Gastrocnemius medialis (tissue), 4 donors: Measurements from ENCODE around the gene IFNAR2. TPM values are rescaled to one million over a fixed set of nuclear protein-coding genes. Genes with fewer than 3 reads are reported as not detected.
A peak's percentile ranks its signal among the peaks of the same experiment; 100 is the strongest.

ENCODE experiments used
- ATAC-seq, 2 donors: fragments of 150-250 bp; one replicate each; pipeline ENCODE4 v1.9.1; 2016
- DNase-seq, 2 donors: peaks; one replicate each; pipeline ENCODE4 v3.0.0-alpha.2; 2019
- H3K27ac ChIP-seq, 4 donors: fragments of 200-600 bp; sonication (generic); 1 replicate in 1 of 4; 2 replicates in 3 of 4; pipeline ENCODE4 v1.5.1; 2016 to 2018; ENCODE audit warnings: mild to moderate bottlenecking in 2 of 4, moderate library complexity in 1 of 4
- H3K27me3 ChIP-seq, 3 donors: fragments of 200-600 bp; sonication (generic) in 2 of 3; 1 replicate in 1 of 3; 2 replicates in 2 of 3; pipeline versions ENCODE4 v1.5.1 to v1.6.0; 2016 to 2019; ENCODE audit warnings: mild to moderate bottlenecking in 1 of 3, moderate library complexity in 1 of 3
- H3K36me3 ChIP-seq, 2 donors: fragments of 200-600 bp; sonication (generic) in 1 of 2; one replicate each; pipeline ENCODE4 v1.5.1; 2017 to 2018
- H3K4me1 ChIP-seq, 2 donors: fragments of 200-600 bp; sonication (generic) in 1 of 2; one replicate each; pipeline ENCODE4 v1.5.1; 2016 to 2017; ENCODE audit warnings: mild to moderate bottlenecking in 2 of 2
- H3K4me3 ChIP-seq, 4 donors: fragments of 200-600 bp; sonication (generic) in 3 of 4; 1 replicate in 1 of 4; 2 replicates in 3 of 4; pipeline ENCODE4 v1.5.1; 2016 to 2019; ENCODE audit warnings: mild to moderate bottlenecking in 2 of 4
- H3K9me3 ChIP-seq, 3 donors: fragments of 200-600 bp; sonication (generic) in 2 of 3; 1 replicate in 1 of 3; 2 replicates in 2 of 3; pipeline ENCODE4 v1.5.1; 2016 to 2019
- POLR2A ChIP-seq, 2 donors: fragments of 450-650 bp; IDR thresholded peaks; one replicate each; pipeline ENCODE4 v1.6.1; 2017; ENCODE audit warnings: antibody characterized with exemption in 2 of 2, mild to moderate bottlenecking in 2 of 2, moderate library complexity in 2 of 2
- in situ Hi-C, 4 donors: fragments of 200-750 bp; cut with MboI; loops; one replicate each; pipeline versions ENCODE4 v1.15.0 to v1.8.0; 2017; ENCODE audit warnings: low sequenced_read_pairs in 4 of 4
- intact Hi-C: fragments of 100-400 bp; cut with DNase I; formaldehyde crosslinking; loops from one replicate; pipeline ENCODE4 v1.15.1; 2023; ENCODE audit warnings: low total_unique reads
- total RNA-seq, 4 donors: library from RNA; depleted of rRNA; stranded (reverse); fragments of >200 nt; gene quantifications; one replicate each; pipeline versions ENCODE4 v1.1.0 to v1.2.3, GENCODE V29; 2016
- TF ChIP-seq, protein P1 (sequence below), 5 experiments: fragments of 450-650 bp in 3 of 5; fragments of 200-600 bp in 2 of 5; sonication (generic) in 2 of 5; IDR thresholded peaks in 4 of 5; conservative IDR thresholded peaks in 1 of 5; 1 replicate in 4 of 5; 2 replicates in 1 of 5; pipeline ENCODE4 v1.5.1; 2016 to 2019; ENCODE audit warnings: antibody characterized with exemption in 5 of 5, mild to moderate bottlenecking in 3 of 5, moderate library complexity in 3 of 5

The IFNAR2 gene
- total RNA-seq, 4 donors from 2014 or later: 3.4 to 8.0 (median 4.7) TPM

- TF ChIP-seq, protein P1, sequence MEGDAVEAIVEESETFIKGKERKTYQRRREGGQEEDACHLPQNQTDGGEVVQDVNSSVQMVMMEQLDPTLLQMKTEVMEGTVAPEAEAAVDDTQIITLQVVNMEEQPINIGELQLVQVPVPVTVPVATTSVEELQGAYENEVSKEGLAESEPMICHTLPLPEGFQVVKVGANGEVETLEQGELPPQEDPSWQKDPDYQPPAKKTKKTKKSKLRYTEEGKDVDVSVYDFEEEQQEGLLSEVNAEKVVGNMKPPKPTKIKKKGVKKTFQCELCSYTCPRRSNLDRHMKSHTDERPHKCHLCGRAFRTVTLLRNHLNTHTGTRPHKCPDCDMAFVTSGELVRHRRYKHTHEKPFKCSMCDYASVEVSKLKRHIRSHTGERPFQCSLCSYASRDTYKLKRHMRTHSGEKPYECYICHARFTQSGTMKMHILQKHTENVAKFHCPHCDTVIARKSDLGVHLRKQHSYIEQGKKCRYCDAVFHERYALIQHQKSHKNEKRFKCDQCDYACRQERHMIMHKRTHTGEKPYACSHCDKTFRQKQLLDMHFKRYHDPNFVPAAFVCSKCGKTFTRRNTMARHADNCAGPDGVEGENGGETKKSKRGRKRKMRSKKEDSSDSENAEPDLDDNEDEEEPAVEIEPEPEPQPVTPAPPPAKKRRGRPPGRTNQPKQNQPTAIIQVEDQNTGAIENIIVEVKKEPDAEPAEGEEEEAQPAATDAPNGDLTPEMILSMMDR (IDR thresholded peaks at IDR 0.05 in 4 of 5, conservative IDR thresholded peaks at IDR 0.05 in 1 of 5): no peak
- no peak for TF ChIP-seq POLR2A (IDR thresholded peaks at IDR 0.05)
- intact Hi-C loops (no loop called here), in situ Hi-C loops (no loop called here)
- DNase-seq (no peak), ATAC-seq (no peak)
- H3K27me3 ChIP-seq: no peaks in the 10 kb centered on the region
- no peak overlapping the region for H3K4me3 ChIP-seq
- H3K27ac ChIP-seq: no peak overlapping the region
- H3K9me3 ChIP-seq: no peaks in the 10 kb centered on the region
- peaks cover 0 to 14% of the 10 kb centered on the region in 2 donors for H3K36me3 ChIP-seq
- peaks cover 17 to 28% of the 10 kb centered on the region in 2 donors for H3K4me1 ChIP-seq
Measured at GRCh38 chr21:33262921-33263320, 33.2 kb downstream of the IFNAR2 start.

- Histone ChIP-seq H3K27me3 (no peaks in the 10 kb centered on the region), H3K36me3 (peaks cover 0 to 4% of the 10 kb centered on the region in 2 donors), H3K27ac (peak overlapping the region; percentile 46 to 84 (median 82)), H3K4me3 (peak overlapping the region in 1 of 4 donors; percentile 0), H3K4me1 (peaks cover 17 to 28% of the 10 kb centered on the region in 2 donors), H3K9me3 (no peaks in the 10 kb centered on the region)
- no peak for TF ChIP-seq POLR2A (IDR thresholded peaks at IDR 0.05)
- TF ChIP-seq, protein P1 (IDR thresholded peaks at IDR 0.05 in 4 of 5, conservative IDR thresholded peaks at IDR 0.05 in 1 of 5): no peak
- no peak for DNase-seq
- intact Hi-C loops: no loop called here
- ATAC-seq: no peak
- in situ Hi-C loops: no loop called here
Measured at GRCh38 chr21:33264561-33264960, 34.8 kb downstream of the IFNAR2 start.

DNA sequence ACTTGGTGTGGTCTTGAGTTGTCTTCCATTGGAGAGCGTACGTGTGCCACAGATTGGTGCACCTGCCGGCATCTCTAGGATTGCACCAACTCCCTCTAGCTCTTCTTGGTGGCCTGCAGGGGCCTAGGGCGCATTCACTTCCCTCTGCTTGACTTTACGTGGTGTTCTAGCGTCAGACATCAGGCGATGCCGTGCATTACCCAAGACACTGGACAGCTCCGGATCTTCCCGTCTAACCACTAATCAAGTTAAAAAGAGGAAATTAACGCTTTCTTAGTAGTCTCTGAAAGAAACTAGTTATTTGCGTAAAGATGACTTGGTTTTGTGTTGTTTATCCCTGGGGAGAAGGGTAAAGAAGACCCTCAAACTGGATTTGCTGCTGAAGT lies 35.9 kb downstream of the IFNAR2 start:
- H3K27ac ChIP-seq: peak overlapping the region; percentile 82 to 84 (median 83)
- no peaks in the 10 kb centered on the region for H3K27me3 ChIP-seq
- H3K9me3 ChIP-seq: no peaks in the 10 kb centered on the region
- H3K4me1 ChIP-seq: peaks cover 17 to 28% of the 10 kb centered on the region in 2 donors
- DNase-seq (peak; percentile 28 to 56), ATAC-seq (peak; percentile 48 to 51)
- peak overlapping the region; percentile 73 to 91 (median 86) for H3K4me3 ChIP-seq
- TF ChIP-seq POLR2A (IDR thresholded peaks at IDR 0.05): no peak
- TF ChIP-seq, protein P1 (IDR thresholded peaks at IDR 0.05 in 4 of 5, conservative IDR thresholded peaks at IDR 0.05 in 1 of 5): no peak
- peaks cover 0 to 4% of the 10 kb centered on the region in 2 donors for H3K36me3 ChIP-seq
- intact Hi-C loops (loop anchor here (1.0 to 5.0 kb wide), 4 partner anchors 36 to 182 kb away; partner anchors contain the start of genes IFNAR1 and IFNAR2), in situ Hi-C loops (no loop called here)

- peaks cover 0 to 4% of the 10 kb centered on the region in 2 donors for H3K36me3 ChIP-seq
- peak; percentile 45 to 53 for TF ChIP-seq POLR2A (IDR thresholded peaks at IDR 0.05)
- TF ChIP-seq, protein P1 (IDR thresholded peaks at IDR 0.05 in 4 of 5, conservative IDR thresholded peaks at IDR 0.05 in 1 of 5): no peak
- H3K4me1 ChIP-seq: peaks cover 17 to 28% of the 10 kb centered on the region in 2 donors
- DNase-seq (peak; percentile 32 to 47), ATAC-seq (peak; percentile 80)
- intact Hi-C loops: loop anchor here (1.0 to 5.0 kb wide), 4 partner anchors 37 to 181 kb away; partner anchors contain the start of genes IFNAR1 and IFNAR2
- H3K27me3 ChIP-seq: no peaks in the 10 kb centered on the region
- in situ Hi-C loops: no loop called here
- H3K4me3 ChIP-seq: peak within 1 kb of the TSS; percentile 73 to 91 (median 86)
- no peaks in the 10 kb centered on the region for H3K9me3 ChIP-seq
- peak within 1 kb of the TSS; percentile 82 to 84 (median 83) for H3K27ac ChIP-seq
Measured at GRCh38 chr21:33266050-33266788, 36.5 kb downstream of the IFNAR2 start, which contains the start of gene IL10RB. TSS of gene IL10RB (plus strand) at chr21:33266367. CDS start at chr21:33266466, 99 bp downstream.
